Colon (tissue), 2 donors: ENCODE measurements around the gene IRS2.
A peak's percentile ranks its signal among the peaks of the same experiment; 100 is the strongest.

ENCODE experiments used
- FAIRE-seq: peaks from 2 replicates; lab custom pipeline; 2012; peaks lifted over from hg19 to GRCh38; lab: Jason Lieb, UNC
- donor health status: control.
- donor health status: control.

Gene IRS2

DNA sequence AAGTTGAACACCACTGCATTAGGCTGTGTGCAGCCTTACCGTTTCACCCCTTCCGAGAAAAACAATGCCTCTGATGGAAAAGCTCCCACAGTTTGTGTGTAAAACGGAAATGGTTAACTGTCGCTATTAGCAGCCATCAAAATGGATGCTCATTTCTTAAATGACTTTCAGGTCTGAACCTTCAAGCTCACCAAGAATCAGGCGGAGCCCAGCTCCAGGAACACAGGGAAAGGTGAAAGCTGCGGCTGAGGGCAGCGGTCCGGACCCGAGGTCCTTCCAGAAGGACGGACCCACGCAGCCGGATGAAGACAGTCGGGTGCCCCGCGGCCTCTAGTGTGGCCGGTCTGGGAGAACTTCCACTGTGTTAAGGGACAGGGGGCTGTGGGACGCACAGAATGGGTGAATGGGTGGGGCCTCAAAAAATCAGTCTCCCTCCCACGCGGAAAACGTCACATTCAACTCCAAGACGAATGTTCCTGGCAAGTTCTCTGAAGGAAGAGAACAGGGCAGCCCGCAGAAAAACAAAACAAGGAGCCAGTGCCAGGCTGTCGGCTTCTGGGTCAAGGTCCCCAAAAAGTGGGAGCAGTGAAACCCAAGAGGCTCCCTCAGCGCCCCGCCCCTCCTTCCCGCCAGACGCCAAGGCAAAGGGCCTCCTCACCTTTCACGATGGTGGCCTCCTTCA lies 4.9 kb downstream of the IRS2 start:
- FAIRE-seq: no peak

DNA sequence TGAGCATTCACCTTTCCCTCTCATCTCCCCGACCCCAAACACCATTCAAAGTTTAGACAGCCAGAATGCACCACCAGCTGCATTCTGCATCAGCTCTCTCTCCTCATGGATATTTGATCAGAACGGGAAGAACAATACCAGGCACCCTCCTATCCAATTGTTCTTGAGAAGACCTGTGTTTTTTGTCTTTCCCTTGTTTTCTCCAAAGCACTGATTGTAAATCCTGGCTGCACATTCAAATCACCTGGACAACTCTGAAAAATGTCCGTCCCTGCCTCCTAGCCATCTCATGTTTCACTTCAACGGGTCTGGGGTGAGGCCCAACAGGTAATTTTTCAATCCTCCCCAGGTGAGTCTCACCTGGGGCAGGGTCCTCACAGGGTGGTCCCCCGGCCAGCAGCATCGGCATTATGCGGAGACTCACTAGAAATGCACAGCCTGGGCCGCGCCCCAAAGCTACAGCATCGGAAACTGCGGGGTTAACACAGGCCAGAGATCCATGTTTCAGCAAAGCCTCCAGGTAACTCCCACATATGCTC lies 5.5 kb downstream of the IRS2 start:
- FAIRE-seq: no peak

GRCh38 chr13:109779876-109780510 lies 6.4 kb downstream of the IRS2 start:
- no peak for FAIRE-seq

GRCh38 chr13:109779074-109779473 lies 7.3 kb downstream of the IRS2 start:
- FAIRE-seq: no peak

GRCh38 chr13:109778102-109778542 lies 8.3 kb downstream of the IRS2 start:
- FAIRE-seq: peak; percentile 72

DNA sequence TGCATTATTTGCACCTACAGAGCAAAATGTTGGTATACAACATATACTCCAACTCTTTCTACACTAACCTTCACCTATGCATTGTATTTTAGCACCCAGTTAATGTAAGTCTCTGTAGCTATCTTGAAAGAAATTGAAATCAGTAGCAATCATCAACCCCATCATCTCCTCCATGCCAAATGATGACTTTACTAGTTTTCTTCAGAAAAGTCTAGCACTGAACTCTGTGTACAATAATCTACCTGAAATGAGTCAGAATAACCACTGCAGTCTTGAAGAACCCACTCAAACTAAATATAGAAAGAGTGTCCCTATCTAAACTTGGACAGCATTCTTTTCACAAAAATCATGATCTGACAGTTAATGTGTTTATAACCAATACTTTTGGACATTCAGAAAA lies 9.8 kb downstream of the IRS2 start:
- no peak for FAIRE-seq

GRCh38 chr13:109773786-109774185 lies 12.6 kb downstream of the IRS2 start:
- no peak for FAIRE-seq

DNA sequence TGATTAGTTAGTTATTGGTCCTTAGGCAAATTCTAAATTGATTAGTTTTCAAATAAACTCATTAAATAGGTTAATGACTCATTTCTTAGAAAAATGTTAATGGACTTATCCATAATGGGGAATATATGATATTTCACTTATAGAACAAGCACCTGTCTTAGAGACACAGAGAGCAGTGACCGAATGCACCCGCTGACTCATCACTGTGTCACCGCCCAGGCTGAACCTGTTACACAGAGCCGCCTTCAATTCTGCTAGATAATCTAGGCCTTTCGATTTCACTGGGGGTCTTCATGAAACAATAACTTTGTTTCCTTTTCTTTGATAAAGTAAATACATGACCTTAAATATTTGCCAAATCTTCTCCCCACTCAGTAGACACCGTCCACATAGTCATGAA lies 13.1 kb downstream of the IRS2 start:
- FAIRE-seq: no peak

- FAIRE-seq: no peak
Observed at GRCh38 chr13:109771926-109772325, 14.5 kb downstream of the IRS2 start.

DNA sequence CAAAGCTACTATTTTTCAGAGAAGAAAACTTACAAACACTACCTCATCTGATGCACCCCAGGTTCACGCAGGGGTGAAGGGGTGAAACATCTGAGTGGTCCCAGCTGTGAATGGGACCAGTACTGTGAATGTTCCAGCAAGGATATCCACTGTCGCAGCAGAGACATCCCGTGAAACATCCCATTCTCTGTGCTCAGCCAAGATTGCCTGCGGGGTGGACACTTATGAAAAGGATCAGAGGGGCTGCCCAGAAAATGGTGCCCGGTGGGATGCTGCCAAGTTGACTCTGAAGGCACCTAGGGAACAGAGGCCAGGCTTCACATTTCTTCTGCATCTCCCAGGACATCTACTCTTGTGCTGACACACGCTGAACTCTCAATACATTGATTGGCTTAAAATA lies 15.9 kb downstream of the IRS2 start:
- no peak for FAIRE-seq

DNA sequence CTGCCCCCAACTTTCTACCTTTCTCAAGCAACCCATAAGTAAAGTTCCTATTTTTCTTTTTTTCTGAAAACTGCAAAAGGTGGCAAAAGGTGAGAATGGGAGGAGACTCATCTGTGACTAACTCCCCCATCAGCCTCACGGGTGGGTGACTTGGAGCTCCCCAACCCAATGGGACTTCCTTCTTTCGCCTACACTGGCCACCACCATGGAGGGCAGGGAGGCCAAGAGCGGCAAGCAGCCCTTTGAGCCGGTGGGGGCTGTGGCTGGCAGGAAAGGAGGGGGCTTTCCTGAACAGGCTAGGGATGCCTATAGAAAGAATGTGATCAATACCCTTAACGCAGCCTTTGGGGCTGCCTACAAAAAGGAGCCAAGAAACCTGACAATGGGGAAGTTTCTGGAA lies 16.5 kb downstream of the IRS2 start:
- no peak for FAIRE-seq

DNA sequence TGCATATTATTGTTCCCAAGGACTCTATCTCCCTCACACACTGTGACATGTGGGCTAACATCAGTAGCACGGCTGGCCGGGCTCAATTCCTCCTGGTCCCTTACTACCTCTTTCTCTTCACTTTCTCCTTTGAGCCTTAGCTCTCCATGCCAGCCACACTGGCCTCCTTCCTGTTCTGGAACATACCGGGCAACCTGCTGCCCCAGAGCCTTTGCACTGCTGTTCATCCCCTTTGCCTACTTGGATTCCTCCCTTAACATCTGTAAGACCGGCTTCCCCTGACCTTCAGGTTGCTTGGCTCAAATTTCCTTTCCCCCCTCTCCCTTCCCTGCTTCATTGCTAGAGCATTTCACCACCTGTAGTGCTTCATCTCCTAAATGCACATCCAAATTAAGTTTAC lies 17.1 kb downstream of the IRS2 start:
- no peak for FAIRE-seq

DNA sequence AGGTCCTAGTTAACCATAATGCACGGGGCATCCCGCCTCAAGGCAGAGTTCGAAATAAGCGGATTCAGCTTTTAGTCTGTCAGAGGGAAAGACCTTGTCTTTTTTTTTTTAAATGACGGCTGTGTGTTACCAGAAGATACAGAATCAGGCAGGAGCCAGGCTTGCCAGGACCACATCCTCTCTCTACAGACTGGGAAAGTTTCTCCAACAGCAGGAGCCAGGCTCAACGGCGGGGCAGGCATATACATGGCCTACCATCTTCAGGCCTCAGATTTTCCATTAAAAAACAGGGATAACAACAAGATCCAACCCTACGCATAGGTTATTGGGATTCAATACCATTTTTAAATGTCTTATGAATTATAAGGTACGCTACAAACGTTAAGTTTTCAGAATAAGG lies 17.8 kb downstream of the IRS2 start:
- no peak for FAIRE-seq

DNA sequence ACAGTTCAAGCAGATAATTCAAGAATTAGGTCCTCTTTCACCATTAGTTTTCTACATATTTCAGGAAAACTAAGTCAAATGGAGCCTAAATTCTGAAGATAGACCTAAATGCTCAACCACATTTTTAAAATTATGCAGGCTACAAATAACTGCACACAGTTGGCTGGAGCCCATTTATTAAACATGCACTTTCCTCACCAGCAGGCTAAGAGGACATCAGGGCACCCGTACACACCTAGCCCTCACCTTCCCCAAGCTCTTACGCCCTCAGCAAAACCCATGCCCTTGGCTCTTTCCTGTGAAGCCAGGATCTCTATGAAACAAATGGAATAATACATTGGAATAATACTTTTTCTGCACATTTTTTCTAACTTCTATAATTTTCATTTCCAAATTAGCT lies 18.2 kb downstream of the IRS2 start:
- FAIRE-seq: no peak

DNA sequence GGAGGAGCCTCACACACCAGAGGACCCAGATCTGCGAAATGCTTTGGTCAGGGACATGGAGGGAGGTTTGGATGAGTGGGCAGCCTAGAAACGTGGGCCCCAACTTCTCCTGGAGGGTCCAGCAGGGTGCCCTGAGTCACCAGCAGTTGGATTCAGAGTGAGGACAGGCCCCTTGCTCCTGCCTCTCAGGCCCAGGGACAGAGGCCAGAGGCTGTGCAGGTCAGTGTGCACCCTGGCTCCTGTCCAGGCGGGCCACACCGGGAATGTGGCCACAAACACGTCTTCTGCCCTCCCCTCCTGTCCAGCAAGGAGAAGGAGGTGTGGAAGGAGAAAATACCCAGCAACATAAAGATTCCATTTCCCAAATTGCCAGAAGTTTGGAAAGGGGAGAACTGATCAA lies 19.4 kb downstream of the IRS2 start:
- no peak for FAIRE-seq

GRCh38 chr13:109764470-109765291 lies 21.7 kb downstream of the IRS2 start:
- no peak for FAIRE-seq

- no peak for FAIRE-seq
Observed at GRCh38 chr13:109764045-109764444, 22.3 kb downstream of the IRS2 start.

GRCh38 chr13:109762791-109763190 lies 23.6 kb downstream of the IRS2 start:
- no peak for FAIRE-seq

DNA sequence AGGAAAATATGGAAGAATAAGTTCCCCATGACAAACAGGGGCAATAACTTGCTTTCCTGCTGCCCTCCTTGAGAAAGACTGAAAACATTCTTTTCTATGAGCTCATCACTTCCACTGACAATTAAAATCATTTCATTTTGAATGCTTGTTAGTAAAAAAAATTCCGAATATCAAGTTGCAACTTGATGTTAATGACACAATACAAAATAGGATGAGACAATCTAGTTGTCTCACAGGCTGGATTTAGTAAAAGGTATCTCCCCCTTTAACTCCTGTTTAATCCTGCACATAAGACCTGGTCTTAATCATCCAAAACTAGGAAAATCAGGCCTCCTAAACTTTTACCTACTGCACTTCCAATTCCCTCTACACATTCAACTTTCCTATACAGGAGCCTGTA lies 24.7 kb downstream of the IRS2 start:
- FAIRE-seq: no peak

DNA sequence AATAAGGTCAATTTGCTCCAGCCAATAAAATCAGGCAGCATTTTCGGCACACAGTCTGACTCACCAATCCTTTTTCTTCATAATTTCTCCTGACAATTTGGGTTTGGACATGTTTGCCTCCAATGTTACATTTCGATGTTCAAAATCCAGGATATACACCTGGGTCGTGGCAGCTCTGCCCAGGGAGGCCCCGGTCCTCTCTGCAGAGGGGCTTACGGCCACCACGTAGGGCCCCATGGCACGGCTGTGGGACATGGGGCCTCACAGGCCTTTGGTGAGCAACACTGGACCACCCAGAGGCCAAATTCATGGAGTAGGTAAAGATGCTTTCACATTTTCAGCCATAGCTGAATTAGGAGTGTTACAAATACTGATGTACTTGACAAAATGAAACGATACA lies 25.4 kb downstream of the IRS2 start:
- FAIRE-seq: no peak

GRCh38 chr13:109760402-109760801 lies 26.0 kb downstream of the IRS2 start:
- no peak for FAIRE-seq

DNA sequence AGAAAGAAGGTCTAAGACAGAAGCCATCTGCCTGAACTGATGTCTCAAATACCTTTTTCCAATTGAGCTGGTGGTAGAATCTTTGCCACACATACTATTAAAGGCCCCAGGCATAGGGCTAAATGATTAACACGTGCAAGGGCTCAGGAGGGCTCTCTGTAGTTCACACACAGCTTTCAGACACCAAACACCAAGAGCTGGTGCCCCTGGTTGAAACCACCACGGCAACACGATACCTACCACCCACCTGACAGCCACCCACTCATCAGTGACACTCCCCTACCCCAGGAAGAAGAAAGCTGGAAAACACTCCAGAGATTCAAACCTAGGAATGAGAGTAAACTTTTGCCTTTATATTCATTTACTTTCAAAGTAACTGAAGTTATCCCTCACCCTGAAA lies 26.8 kb downstream of the IRS2 start:
- no peak for FAIRE-seq

DNA sequence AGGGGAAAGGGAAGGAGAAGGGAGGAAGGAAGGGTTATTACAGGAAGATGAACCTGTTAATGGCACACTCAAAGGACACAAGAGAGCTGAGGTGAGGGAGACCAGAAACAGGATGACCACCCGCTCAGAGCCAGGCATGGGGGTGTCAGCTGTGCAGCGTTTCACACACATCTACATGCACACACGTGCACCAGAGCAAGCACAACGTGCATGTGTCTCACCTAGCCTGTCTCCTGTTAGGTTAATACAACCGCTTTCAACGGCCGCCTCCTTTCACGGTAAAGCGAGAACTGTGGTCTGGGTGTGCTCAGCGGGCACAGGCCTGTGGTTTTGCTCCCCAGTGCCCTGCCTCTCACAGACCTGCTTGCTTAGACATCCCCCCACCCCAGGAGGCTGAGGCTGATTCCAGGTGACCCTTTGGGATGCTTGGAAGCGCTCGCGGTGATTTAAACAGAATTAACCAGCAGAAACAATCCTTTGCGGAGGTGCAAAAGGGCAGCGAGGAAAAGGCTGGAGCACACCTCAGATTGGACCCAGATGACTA lies 27.4 kb downstream of the IRS2 start:
- no peak for FAIRE-seq
